COLO668 (cell line): ENCODE data around the gene SEC24C.
A peak's percentile ranks its signal among the peaks of the same experiment; 100 is the strongest.
"Not testable (repeated sequence)": the region's sequence is repeated elsewhere in the genome, so short reads cannot be mapped to it uniquely, and the experiment has no call there.

ENCODE experiments used
- DNase-seq: peaks from one replicate; lab custom pipeline; 2025; ENCODE audit not compliant: unreplicated experiment; lab: John Stamatoyannopoulos, UW

SEC24C gene

DNA sequence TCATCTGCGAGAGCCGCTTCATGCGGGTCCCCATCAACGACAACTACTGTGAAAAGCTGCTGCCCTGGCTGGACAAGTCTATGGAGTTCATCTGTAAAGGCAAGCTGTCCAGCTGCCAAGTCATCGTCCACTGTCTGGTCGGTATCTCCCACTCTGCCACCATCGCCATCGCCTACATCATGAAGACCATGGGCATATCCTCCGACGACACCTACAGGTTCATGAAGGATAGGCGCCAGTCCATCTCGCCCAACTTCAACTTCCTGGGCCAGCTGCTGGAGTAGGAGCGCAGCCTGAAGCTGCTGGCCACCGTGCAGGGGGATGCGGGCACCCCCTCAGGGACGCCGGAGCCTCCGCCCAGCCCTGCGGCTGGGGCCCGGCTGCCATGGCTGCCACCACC, 11.7 kb upstream of the SEC24C start:
- DNase-seq, result no peak

DNA sequence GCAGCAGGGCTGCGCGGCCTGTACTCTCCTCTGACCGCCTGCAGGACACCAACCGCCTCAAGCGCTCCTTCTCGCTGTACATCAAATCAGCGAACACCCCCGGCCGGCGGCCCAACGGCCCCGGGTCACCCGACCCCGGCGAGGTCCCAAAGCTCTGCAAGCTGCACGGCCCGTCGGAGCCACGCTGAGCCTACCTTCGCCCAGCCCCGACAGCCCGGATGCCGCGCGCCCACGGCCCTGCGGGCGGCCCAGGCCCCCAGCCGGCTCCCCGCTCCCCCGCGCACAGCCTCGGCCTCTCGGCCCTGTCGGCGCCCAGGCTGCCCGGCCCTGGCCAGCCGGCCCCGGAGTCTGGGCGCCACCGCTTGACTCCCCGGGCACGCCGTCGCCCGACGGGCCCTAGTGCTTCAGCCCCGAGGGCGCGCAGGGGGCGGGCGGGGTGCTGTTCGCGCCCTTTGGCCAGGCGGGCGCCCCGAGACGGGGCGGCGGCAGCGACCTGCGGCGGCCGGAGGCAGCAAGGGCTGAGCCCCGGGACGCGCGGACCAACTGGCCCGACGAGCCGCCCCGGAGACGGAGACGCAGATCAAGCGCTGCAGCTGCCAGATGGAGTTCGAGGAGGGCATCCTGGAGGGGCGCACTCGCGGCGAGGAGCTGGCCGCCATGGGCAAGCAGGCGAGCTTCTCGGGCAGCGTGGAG, 11.1 kb upstream of the SEC24C start:
- DNase-seq, result no peak

DNA sequence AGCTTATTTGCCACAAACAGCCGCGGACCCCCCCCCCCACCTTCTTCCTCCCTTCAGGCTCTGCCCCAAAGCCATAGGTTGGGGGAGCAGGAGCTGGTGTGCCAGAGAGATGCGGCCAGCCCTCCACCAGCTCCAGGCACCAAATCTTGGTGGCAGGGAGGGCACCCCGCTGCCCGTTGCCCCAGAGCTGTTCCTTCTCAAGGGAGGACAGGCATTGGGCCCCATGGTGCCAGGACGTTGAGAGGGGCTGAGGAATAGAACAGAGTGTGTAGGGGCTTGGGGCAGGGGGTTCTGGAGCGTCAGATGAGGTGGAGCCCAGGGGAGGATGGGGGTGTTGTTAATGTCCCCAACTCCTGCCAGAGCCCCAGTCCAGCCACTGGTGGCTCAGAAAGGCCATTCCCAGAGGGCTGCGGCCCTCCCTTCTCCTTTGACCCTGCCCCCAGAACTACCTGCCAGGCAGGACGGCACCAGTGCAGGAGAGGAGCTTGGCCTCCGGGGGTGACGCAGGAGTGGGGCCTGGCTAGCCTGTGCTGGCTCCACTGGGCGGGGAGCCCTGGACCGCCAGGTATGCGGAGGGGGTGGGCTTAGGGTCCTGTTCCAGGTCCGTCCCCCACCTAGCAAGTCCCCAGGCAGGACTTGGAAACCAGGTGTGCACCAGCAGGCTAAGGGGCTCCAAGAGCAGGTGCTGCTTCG, 10.0 kb upstream of the SEC24C start:
- DNase-seq, result no peak

DNA sequence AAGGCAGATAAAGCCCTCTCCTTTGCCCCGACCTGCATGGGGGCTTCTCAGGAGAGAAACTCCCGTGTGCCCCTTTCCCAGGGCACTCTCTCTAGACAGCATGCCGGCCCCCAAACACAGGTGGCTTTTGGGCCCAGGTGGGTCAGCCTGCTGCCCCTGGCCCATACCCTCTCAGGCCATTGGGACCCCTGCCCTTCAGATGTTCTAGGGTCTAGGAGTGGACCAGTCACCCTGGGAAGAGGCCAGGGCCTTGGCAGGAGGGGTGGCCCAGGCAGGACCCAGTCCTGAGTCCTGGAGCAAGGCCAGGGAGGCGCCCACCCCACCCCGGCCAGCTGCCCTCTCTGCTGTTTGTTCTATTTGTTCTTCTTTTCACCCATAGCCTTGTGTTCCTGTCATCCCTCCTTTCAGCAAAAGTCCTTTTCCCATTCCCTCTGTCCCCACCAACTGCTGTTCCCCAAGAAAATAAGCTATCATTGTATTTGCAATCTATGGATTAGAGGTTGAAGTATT, 9.3 kb upstream of the SEC24C start:
- DNase-seq, result no peak

DNA sequence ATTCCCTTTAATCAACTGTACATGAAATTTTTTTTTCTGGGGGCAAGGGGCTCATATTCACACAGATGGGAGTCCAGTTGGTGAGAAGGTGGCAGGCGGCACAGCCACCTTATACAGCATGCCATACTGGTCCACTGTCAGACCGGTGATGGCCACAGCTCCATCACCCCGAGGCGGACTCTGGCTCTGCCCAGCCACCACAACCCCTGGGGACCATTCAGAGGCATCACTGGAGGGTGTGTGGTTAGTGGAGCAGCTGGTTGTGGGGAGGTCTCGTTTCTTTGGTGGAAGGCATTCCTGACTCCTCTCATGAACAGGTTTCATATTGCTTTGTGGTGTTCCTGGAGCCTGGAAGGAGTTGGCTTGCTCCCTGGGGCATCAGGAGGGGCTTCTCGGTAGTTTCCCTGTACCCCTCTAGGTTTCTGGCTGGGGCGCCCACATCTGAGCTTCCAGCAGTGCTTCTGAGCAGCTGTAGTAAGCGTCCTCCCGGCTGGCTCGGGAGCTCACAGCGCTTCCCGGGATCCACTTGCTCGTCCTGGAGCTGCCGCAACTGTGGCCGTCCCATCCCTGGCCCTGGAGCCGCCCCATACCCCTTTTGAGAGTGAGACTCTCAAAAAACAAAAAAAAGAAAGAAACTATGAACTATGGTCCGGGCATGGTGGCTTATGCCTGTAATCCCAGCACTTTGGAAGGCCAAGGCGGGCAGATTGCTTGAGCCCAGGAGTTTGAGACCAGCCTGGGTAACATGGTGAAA, 3.5 kb upstream of the SEC24C start:
- not testable (repeated sequence) for DNase-seq

DNA sequence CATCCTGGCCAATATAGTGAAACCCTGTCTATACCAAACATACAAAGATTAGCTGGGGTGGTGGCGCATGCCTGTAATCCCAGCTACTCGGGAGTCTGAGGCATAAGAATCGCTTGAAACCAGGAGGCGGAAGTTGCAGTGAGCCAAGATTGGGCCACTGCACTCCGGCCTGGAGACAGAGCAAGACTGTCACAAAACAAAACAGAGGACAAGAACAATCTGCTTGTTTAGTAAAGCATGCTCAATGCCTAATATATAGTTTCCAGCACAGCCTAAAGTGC, 1.8 kb upstream of the SEC24C start:
- no peak for DNase-seq

DNA sequence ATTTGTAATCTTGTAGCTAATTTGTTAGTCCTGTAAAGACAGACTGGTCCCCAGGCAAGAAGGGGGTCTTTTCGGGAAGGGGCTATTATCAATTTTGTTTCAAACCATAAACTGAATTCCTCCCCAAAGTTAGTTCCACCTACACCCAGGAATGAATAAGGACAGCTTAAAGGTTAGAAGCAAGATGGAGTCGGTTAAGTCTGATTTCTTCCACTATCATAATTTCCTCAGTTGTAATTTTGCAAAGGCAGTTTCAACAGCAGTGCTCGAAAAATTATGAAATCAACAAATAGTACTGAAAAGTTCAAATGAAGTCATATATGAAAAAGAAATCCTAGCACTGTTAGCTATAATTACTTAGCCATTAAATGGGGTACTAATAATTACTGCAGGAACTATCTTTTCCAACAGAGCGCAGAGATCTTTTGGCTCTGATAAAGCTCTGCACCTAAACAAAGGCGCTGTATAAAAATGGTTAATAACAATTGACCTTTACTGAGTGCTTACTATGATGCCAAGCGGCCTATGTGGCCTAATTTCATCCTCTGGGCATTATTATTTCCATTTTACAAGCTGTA, 756 bp upstream of the SEC24C start:
- no peak for DNase-seq

DNA sequence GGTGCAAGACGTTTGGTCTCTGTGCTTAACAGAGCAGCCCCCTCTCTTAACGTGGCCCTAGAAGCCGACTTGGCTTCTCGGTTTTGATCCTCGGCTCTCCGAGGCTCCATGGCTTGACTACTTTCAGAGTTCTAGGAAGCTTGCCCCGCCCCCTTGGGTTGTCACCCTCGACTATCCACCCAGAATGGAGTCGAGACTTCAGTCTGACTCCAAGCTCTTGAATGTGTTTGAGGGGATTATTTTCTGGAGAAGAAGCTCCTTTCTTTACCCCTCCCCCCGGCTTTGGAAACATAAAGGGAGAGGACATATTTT, 448 bp downstream of the SEC24C start:
- DNase-seq, result peak; percentile 36

DNA sequence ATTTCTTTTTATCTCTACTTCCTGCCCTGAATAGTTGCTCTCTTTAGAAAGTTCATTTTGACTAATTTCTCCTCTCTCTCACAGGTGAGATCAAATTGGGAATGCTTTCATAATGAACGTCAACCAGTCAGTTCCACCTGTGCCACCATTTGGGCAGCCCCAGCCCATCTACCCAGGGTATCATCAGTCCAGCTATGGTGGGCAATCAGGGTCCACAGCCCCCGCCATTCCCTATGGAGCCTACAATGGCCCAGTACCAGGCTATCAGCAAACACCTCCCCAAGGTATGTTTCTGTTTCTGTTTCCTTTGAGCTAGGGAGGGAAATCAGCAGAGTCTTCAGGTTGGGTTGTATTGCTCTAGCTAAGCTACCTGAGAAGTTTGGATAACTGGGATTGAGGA, 2.5 kb downstream of the SEC24C start:
- no peak for DNase-seq

DNA sequence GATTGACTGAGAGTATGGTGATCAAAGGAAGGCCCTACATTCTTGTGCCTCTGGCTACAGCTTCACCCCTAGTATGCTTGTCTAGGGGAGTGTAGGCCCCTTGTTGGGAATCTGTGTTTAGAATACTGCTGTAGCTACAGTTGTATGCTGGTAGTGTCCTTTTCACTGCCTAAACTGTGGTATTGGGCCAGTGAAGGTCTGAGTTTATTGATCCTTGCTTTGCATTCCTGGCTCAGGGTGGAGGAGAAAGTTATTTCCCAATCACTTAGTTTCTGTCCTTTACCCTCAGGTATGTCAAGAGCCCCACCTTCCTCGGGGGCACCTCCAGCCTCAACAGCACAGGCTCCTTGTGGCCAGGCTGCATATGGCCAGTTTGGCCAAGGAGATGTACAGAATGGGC, 6.6 kb downstream of the SEC24C start:
- no peak for DNase-seq

DNA sequence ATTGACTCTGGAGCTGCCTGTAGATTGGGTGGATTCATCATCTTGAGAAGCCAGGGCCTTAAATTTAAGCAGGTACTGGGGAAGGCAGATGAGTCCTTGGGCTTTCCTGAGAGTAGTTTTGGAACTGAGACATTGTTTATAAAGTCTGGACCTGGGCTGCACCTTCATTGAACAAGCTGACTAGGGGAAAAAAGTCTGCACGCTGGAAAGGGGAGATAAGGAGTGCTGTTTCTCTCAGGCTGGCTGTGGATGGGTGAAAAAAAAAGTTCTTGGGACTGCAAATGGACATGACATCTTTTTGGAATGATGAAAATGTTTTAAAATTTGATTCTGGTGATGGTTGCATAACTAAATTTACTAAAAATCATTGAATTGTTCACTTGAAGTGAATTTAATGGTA, 12.0 kb downstream of the SEC24C start:
- DNase-seq, result no peak

DNA sequence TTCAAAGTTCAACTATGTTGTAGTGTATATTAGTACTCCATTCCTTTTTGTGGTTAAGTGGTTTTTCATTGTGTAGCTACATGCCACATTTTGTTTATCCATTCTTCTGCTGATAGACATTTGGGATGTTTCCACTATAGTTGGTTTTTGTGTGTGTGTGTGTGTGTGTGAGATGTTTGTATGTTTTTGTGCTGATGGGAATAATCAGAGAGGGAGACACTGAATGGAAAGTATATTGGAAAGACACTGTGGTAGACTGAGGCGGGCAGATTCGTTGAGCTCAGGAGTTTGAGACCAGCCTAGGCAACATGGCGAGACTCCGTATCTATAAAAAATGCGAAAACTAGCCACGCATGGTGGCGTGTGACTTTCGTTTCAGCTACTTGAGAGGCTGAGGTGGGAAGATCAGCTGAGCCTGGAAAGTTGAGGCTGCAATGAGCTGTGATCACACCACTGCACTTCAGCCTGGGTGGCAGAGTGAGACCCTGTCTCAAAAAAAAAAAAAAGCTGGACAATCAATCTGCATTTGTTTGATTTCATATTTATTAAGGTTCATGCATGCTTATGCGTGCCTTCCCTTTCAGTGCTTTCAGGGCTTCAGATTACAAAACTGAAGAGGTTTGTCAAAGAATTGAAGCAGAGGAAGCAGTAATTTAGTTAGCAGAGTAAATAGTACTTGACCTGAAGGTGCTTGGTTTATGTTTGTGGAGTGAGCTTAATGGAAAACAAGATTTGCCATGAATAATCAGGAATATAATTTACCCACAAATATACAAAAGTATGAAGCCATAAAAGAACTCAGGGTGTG, 14.7 kb downstream of the SEC24C start:
- no peak for DNase-seq

DNA sequence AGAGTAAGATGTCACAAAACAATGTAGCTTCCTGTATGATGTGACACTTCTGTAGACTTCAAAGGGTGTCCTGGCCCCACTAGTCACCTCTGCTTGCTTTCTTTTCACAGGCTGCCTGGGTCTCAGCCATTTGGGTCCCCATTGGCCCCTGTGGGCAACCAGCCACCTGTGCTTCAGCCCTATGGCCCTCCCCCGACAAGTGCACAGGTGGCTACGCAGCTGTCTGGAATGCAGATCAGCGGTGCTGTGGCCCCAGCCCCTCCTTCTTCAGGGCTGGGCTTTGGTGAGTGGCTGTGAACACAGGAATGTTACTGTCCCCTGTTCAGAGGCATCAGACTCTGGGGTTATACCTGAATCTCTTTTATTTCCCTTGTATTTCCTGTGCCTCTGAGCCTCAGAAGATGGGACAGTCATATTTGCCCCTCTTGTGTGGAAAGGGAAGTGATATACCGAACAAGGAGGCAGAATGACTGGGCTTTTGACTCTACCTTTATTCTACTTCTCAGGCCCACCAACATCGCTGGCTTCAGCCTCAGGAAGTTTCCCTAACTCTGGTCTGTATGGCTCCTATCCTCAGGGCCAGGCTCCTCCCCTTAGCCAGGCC, 15.4 kb downstream of the SEC24C start:
- DNase-seq, result peak; percentile 53

DNA sequence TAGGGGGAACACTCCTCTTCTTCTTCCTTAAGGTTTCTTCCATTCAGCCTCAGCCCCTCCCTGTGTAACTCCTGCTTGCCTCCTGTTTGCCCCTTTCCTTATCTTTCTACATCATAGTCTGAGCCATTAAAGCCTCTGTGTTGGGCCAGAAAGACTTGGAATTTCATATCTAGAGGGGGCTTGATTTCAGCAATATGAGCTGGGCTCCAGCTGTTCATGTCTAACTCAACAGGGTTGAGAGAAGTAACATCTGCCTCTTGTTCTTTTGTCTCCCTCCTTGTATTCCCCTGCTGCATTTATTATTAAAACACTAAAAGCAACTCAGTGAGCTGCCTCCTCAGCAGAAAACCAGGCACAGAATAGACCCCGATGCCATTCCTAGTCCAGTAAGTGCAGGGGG, 17.6 kb downstream of the SEC24C start:
- no peak for DNase-seq

DNA sequence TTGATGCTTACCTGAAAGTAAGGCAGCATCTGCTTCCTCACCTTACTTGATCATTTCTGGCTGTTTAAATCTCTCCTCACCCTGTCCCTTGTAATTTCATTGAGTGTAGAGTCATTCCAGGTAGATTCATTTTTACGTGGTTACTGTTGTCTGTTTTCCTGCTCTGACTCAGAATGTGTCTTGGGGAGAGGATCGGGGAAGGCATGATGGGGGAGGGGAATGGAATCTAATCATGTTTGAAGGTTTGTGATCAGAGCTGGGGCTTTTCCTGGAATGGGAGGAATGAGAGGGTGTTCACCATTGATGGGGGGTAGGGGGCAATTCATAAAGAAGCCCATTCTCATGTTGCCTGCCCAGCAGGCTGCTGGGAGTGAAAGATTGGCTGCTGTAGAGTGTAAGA, 18.7 kb downstream of the SEC24C start:
- DNase-seq, result no peak

DNA sequence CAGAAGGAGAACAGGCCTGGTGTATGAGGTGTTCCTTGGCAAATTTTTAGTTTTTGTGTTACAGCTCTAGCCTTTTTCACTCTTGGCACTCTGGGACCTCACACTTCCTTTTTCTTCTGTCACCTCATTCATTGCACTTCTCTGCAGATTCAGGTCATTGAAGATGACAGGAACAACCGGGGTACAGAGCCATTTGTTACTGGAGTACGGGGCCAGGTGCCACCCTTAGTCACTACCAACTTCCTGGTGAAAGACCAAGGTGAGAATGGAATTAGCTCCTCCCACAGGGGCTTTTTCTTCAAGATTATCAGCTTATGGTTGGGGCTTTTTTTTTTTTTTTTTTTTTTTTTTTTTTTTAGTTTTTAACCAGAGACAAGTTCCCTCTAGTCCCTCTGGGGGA, 19.2 kb downstream of the SEC24C start:
- no peak for DNase-seq

DNA sequence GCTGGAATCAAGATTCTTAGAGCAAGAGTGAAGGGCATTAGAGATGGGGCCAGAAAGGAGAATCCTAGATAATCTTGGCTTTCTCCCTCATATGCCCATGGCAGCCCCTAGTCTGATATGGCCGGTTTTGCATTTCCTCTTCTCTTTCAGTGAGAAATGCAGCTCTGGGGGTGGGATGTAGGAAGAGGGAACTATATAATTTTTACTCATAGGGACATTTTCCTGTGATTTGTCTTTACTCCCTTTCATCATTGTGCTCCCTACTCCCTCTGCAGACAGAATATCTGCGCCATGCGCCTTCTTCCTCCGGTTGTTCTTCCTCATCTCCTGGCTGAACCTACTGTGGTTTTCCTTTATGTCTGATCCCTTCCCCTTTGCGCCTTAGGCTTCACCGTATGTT, 20.9 kb downstream of the SEC24C start:
- no peak for DNase-seq

DNA sequence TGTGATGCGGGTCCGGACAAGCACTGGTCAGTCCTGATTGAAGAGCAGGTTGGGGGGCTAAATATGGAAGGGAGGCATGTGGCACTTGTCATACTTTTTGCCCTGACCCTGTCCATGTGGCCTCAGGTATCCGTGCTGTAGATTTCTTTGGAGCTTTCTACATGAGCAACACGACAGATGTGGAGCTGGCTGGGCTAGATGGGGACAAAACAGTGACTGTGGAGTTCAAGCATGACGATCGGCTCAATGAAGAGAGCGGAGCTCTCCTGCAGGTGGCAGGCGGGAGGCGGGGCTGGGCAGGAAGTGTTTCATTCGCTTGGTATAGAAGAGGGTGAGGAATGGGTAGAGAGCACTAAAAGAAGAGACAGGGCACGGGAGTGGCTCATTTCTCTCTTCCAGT, 24.7 kb downstream of the SEC24C start:
- peak; percentile 8 for DNase-seq

DNA sequence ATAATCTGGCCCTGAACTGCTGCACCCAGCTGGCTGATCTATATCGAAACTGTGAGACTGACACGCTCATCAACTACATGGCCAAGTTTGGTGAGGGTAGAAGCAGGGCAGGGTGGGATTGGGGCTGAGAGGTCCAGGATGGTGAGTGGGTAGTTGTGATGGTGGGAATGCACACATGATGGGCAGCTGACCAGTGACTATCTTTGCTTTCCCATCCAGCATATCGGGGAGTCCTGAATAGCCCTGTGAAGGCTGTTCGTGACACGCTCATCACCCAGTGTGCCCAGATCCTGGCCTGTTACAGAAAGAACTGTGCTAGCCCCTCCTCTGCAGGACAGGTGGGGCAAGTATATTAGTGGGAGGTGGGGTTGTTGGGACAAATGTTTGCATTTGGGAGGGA, 25.2 kb downstream of the SEC24C start:
- no peak for DNase-seq

DNA sequence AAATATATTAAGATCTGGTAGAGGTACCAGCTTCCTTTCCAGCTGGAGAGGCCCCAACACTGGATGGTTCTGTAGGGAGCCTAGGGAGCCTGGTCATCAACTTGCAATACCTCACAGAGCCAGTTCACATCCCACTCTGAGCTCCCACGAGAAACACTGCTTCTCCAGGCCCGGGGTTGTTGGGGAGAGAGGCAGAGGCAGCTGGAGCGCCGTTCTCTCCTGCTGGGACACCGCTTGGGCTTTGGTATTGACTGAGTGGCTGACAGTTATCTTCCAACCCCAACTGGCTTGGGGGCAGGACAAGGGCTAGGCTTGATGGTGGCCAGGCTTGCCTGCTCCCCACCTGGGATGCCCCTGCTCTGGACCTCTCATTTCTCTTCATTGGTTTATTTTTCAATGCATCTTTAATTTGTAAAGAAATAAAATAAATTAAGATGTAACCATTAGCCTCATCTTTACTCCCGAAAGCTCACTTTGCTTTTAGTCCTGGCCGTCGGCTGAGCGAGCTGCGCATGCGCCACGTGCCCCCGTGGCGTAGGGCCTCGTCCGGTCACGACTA, 27.6 kb downstream of the SEC24C start:
- peak; percentile 12 for DNase-seq
